Measurements from ENCODE around the gene SALL4. TPM values are rescaled to one million over a fixed set of nuclear protein-coding genes. Genes with fewer than 3 reads are reported as not detected.

Gene SALL4
- total and polyA plus RNA-seq, 5 donors from 2014 or later: not detected

Other genes starting within 250 kb of the SALL4 start
- 0.76 TPM for gene ATP9A, start 34.1 kb downstream of the SALL4 start, total RNA-seq
- gene ATP9A, start 34.1 kb downstream of the SALL4 start, polyA plus RNA-seq: under 1 TPM in 1 of 4 donors, not detected in 3; 0.10 TPM